Activated CD8-positive, alpha-beta memory T cell treated with anti-CD3 and anti-CD28 coated beads, Interleukin-2, amount 50 U/mL, for 1 hour (primary cell): Measurements from ENCODE around the gene PIK3CB.
"Not testable (repeated sequence)": the region's sequence is repeated elsewhere in the genome, so short reads cannot be mapped to it uniquely, and the experiment has no call there.

Experiments used
- DNase-seq: peaks from one replicate; pipeline ENCODE4 v3.0.0-alpha.2; 2020; ENCODE audit errors: extremely low read depth

PIK3CB gene

DNA sequence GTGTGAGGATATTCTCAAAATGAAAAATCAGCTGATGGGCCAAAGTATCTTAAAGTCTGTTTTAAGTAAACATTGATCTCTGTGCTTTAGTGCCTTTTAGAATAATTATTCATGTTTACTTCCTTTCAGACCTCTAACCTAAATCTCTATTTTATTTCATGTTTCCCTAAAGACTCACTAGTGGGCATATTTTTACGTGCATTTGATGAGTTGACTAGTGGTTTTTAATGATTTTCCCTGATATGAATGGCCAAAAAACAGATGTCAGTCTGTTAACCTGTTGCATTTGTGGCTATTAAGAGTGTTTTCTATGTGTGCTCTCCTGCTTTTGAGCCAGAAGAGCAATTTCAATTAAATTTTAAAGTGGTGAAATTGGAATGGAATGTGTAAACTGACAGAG is 219.3 kb downstream of the PIK3CB start:
- no peak for DNase-seq

DNA sequence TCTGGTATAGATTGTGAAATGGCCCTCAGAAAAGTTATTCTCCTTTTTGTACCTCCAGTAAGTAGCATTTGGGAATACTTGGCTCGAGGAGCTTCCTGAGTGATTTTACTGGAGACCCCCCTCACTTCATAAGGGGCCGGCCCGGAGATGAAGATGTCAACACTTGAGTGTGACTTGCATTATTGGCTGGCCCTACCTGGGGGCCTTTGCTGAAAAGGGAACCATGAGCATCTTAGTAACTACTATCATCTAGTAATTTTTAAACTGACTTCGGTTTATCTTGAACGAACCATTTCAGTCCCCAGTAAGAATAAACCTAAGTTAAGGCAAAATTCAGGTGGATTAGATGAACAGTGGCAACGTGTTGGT is 224.8 kb downstream of the PIK3CB start:
- no peak for DNase-seq

DNA sequence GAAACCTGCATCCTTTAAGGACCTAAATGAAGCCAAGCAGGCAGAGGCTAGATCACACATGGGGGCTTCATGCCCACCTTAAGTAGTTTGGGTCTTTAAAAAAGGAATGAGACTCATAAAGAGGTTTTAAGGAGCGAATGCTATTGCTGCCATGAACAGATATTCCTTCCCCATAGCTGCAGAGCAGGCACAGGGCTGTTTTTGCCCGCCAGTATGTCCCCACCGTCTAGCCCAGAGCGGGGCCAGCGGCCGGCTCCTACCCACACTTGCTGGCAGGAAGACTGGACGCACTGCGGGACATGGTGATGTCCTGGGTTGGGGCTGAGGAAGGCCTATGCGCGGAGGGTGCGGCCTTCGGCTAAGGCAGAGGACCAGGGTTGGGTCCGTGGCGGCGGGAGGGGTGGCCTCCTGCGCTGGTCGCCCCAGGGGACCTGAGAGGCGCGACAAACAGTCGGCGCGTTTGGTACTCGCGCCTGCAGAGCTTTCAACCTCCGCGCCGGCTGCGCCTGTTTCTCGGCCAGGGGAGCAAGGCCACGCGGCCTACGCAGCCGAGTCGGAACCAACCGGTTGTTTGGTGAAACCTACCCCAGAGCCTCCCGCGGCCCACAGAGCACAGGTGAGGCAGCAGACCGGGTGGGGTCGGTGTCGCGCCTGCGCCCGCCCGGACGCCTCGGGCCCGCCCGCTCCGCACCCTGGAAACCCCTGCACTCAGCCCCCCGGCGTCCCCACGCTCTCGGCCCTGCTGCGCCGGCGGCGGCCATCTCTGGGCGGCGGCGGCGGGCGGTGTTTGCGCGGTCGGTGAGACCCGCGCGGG is 226.2 kb downstream of the PIK3CB start, which contains the start of gene FAIM:
FAIM (plus strand) TSS at position 450 of the 814 bp plus-strand sequence. CDS start 10,956 bp downstream, outside the sequence.
- peak; percentile 31 for DNase-seq

DNA sequence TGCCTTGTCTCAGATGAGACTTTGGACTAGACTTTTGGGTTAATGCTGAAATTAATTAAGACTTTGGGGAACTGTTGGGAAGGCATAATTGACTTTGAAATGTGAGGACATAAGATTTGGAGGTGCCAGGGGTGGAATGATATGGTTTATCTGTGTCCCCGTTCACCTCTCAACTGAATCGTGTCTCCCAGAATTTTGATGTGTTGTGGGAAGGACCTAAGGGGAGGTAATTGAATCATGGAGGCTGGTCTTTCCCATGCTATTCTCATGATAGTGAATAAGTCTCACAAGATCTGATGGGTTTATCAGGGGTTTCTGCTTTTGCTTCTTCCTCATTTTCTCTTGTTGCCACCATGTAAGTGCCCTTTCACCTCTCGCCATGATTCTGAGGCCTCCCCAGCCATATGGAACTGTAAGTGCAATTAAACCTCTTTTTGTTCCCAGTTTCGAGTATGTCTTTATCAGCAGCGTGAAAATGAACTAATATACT is 230.6 kb downstream of the PIK3CB start:
- not testable (repeated sequence) for DNase-seq
